Epithelial cell of alveolus of lung (primary cell): Measurements from ENCODE around the gene IGFL1. TPM values are rescaled to one million over a fixed set of nuclear protein-coding genes. Genes with fewer than 3 reads are reported as not detected.

Source experiments
- total RNA-seq: library from RNA; depleted of rRNA; stranded (reverse); fragments of >200 nt; gene quantifications from 2 replicates; pipeline ENCODE4 v1.2.1, GENCODE V29; 2015

The IGFL1 gene
- total RNA-seq = not detected in 2 replicates

DNA sequence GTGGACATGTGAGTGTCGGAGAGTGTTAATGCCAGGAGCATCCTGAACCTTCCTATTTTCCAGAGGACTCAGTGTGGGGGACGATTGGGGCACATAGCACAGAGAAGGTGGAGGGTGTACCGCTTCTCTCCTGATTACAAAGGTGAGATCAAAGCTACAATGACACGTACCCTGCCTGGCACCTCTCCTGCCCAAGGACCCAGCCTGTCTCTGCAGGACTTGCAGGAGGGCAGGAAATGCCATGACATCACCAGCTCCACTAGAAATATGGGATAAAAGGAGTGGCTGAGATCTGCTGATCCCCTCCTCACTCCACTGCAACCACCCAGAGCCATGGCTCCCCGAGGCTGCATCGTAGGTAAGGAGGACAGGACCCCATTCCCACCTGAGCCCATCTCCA is at the start of gene IGFL1:
Gene IGFL1, plus strand, starts transcription at position 301 of the 400 bp plus-strand sequence. Its CDS starts 33 bp downstream, at position 334.

Other genes starting within 250 kb of the IGFL1 start
- 9.8 and 11.8 TPM in 2 replicates for gene CCDC61, start 234.3 kb upstream of the IGFL1 start, total RNA-seq
- not detected in 2 replicates for gene PGLYRP1, start 206.7 kb upstream of the IGFL1 start, total RNA-seq
- gene IGFL4, start 188.7 kb upstream of the IGFL1 start, total RNA-seq = not detected in 2 replicates
- gene IGFL3, start 105.1 kb upstream of the IGFL1 start, total RNA-seq = 1.9 TPM in 1 of 2 replicates, not detected in the other
- gene IGFL2, start 81.5 kb upstream of the IGFL1 start, total RNA-seq = not detected in 2 replicates
- 17.7 and 36.8 TPM in 2 replicates for gene HIF3A, start 67.3 kb downstream of the IGFL1 start, total RNA-seq
- 96.1 and 99.9 TPM in 2 replicates for gene PPP5C, start 117.3 kb downstream of the IGFL1 start, total RNA-seq
- 26.4 and 42.2 TPM in 2 replicates for gene CCDC8, start 183.8 kb downstream of the IGFL1 start, total RNA-seq
- under 0.01 TPM in 1 of 2 replicates, not detected in the other for gene PNMA8C, start 199.2 kb downstream of the IGFL1 start, total RNA-seq
- gene PNMA8A, start 241.8 kb downstream of the IGFL1 start, total RNA-seq = 1.1 and 4.7 TPM in 2 replicates